Measurements from ENCODE around the gene AFTPH.

- no peak for TF ChIP-seq EZH2phosphoT487 (IDR thresholded peaks at IDR 0.05; ENCODE audit: borderline replicate concordance, low read length)
- no peak for TF ChIP-seq CTCF (IDR thresholded peaks at IDR 0.05; ENCODE audit: low read depth, low read length, poor library complexity, severe bottlenecking)
Measured at GRCh38 chr2:64581018-64581417, 56.9 kb downstream of the AFTPH start.
